ENCODE measurements around the gene EXOC4. TPM values are rescaled to one million over a fixed set of nuclear protein-coding genes. Genes with fewer than 3 reads are reported as not detected.

The EXOC4 gene
- total and polyA plus RNA-seq, 2 of the 8 experiments (the other 6 are each of a cell fraction or from before 2014, with no cell fraction given): 27.0 to 67.3 TPM

GRCh38 chr7:133482599-133482998 is 229.7 kb downstream of the EXOC4 start (continued):
- TF ChIP-seq SRF (IDR thresholded peaks at IDR 0.05; ENCODE audit: low read depth, low read length) (no peak), BACH1 (IDR thresholded peaks at IDR 0.05; ENCODE audit: low read length) (no peak), CTCF (IDR thresholded peaks at IDR 0.05; ENCODE audit: control extremely low read depth in 1 of 3, insufficient read depth in 1 of 3, low read depth in 1 of 3, low read length in 3 of 3) (no peak), NANOG (IDR thresholded peaks at IDR 0.05; ENCODE audit: insufficient read depth, low read depth, low read length, poor library complexity, severe bottlenecking) (no peak)
